Measurements from ENCODE around the gene FOXL3.
"Not testable (repeated sequence)": the region's sequence is repeated elsewhere in the genome, so short reads cannot be mapped to it uniquely, and the experiment has no call there.

Gene FOXL3

DNA sequence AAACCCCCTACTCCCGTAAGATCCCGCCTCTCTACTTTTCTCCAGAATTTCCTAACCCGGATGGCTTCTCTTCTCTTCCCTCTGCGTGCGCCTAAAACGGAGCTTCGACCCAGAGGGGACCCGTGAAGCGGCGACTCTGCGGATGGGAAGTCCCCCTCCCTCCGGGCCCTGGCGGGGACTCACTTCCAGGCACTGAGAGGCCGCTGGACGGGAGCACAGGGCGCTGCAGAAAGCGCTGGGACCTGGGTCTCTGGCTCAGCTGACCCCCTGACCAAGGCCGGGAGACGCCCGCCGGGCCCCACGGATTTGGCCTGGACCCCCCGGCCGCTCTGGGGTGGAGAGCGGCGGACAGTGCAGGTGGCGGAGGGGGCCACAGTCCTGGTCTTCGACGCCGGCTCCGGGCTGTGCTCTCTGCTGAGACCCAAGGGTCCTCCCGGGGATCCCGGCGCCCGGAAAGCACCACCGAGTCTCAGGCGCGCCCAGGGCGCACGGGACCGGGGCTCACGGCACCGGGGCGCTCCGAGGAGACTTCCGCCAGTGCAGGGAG, 688 bp upstream of the FOXL3 start:
- no peak for DNase-seq (ENCODE audit: low spot score)

DNA sequence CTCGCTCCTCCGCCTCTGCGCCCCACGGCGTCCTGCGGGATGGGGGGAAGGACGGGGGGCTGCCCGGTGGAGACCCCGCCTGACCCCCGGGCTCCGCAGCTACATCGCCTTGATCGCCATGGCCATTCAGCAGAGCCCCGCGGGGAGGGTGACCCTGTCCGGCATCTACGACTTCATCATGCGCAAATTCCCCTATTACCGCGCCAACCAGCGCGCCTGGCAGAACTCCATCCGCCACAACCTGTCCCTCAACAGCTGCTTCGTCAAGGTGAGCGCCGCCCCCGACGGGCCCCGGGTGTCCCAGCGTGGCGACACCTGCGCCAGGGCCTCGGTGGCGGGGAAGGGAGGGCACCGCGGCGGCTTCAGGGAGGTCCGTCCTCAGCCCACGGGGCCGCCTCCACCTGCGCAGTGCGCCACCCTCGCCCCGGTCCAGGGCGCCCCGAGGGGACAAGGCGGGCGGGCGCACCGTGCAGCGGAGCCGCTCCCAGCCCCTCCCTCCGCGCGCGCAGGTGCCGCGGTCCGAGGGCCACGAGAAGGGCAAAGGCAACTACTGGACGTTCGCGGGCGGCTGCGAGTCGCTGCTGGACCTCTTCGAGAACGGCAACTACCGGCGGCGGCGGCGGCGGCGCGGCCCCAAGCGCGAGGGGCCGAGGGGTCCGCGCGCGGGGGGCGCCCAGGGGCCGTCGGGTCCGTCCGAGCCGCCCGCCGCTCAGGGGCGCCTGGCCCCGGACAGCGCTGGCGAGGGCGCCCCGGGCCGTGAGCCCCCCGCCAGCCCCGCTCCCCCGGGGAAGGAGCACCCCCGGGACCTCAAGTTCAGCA, 793 bp downstream of the FOXL3 start:
- DNase-seq (ENCODE audit: low spot score), result no peak

DNA sequence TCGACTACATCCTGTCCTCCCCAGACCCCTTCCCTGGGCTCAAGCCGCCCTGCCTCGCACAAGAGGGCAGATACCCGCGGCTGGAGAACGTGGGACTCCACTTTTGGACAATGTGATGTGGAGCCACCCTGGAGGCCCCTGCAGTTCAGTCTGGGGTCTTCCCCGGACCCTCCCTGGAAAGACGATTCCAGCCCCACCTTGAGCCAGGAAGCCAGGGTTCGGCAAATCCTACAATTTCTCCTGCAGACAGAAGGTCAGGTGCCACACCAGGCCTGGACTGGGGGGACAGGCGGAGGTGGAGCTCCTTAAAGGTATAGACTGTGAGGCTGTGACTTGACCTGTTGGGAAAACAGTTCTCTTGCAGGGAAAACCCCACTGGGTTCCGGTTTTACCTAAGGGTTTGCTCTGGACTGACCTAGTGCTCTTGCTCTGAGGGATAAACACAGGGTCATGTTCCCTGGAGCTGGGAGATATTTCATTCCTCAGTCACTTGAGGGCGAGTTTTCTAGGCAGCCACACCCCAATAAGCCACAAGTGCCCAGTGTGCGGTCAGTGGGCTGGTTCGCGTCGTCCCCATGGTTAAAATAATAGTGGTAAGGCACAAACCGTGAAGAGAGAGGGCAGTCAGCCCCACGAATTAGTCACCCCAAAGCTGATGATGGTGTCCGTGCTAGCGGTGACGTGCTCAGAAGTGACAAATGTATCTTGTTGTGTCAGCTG, 1.6 kb downstream of the FOXL3 start:
- no peak for DNase-seq (ENCODE audit: low spot score)

DNA sequence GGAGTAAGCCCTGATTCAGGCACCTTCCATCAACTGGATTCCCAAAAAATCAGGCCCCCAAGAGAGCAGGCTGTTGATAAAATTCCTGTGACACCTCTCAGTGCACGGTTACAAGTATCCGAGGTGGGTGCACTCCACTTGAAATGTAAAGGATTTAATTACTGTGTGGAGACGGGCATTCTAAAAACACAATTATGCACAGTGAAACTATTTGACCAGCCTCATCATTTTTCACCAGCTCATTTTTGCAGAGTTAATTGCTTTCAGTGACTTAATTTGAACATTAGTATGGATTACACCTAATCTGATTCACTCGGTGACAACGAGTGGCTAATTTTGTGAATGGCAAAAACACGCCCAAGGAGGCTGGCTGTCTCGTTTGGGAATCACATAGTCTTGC, 2.3 kb downstream of the FOXL3 start:
- DNase-seq (ENCODE audit: low spot score), result no peak

DNA sequence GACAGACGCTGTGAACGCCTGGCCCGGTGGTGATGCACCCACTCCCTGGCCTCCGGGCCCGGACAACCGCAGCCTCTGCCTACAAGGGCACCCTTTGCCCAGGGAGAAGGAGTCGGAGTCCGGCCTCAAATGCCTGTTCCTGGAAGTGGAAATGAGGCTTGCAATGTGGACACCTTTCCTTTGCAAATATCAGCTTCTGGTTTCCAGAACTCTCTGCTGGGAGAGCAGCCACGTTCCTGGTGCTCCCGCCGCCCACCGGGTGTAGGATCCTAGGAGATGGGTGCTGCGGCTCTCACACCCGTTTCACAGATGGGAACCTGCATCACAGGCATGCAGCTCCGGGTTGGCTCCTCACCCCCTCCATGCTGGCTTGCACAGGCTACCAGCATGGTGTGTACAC, 2.9 kb downstream of the FOXL3 start:
- DNase-seq (ENCODE audit: low spot score), result no peak

DNA sequence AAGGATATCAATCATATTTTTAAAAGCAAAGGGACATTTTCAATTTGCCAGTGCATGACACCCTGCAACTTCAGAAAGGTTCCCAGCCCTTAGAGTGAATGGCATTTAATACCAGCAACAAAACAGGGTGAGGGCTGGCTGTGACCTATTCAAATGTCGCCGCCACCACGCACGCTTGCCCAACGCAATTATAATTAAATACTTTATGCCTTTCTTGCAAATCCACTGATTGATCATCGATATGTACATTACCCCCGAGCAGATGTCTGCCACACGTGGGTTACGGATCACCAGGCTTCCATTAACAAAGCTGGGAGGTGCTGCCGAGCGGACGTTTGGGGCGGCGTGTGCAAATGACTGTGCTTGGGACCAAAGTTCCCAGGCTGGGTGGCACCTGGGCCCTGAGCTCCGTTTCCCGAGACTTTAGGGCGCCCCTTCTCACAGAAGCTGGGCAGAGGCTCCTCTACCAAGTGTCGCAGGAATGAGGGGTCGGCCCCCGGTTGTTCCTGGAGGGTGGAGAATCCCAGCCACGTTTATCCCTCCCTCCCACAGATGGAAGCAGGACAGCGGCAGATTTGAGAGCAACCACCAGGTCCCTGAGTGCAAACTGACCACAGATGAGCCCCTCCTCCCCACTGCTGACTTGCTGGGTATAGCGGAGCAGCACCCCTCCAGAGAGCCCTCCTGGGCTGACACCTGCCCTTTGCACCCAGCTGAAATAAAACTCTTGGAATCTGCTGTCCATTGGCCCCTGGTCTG, 3.9 kb downstream of the FOXL3 start:
- no peak for DNase-seq (ENCODE audit: low spot score)

DNA sequence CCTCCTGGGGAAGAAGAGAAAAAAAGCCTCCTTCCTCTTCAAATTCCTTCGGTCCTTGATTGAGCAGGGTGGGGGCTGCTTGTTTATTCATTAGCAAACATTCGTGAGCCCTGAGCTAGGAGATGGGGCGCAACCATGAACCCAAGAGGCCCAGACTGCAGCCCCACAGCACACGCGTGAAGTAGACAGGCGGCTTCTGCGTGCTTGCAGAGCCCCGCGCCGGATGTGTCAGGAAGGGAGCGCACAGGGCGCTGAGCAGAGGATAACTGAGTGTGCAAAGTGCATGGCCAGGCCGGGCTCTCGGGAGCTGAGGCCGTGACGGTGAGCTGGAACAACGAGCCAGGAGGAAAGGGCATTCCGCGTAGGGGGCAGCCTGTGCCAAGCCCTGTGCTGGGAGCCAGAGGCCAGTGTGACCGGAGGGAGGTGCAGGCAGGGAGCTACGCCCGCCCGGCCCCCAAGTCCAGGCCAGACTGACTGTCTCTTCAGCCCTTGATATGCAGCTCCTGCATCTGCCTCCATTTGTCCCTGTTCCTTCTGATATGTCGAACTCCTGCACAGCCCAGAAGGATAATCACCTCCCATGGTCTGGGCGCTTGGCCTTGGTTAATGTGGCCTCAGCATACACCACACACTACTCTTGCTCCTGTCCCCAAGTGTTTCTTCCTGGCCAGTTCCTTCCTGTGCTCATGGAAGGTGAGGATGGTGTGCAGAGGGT, 4.6 kb downstream of the FOXL3 start:
- no peak for DNase-seq (ENCODE audit: low spot score)

DNA sequence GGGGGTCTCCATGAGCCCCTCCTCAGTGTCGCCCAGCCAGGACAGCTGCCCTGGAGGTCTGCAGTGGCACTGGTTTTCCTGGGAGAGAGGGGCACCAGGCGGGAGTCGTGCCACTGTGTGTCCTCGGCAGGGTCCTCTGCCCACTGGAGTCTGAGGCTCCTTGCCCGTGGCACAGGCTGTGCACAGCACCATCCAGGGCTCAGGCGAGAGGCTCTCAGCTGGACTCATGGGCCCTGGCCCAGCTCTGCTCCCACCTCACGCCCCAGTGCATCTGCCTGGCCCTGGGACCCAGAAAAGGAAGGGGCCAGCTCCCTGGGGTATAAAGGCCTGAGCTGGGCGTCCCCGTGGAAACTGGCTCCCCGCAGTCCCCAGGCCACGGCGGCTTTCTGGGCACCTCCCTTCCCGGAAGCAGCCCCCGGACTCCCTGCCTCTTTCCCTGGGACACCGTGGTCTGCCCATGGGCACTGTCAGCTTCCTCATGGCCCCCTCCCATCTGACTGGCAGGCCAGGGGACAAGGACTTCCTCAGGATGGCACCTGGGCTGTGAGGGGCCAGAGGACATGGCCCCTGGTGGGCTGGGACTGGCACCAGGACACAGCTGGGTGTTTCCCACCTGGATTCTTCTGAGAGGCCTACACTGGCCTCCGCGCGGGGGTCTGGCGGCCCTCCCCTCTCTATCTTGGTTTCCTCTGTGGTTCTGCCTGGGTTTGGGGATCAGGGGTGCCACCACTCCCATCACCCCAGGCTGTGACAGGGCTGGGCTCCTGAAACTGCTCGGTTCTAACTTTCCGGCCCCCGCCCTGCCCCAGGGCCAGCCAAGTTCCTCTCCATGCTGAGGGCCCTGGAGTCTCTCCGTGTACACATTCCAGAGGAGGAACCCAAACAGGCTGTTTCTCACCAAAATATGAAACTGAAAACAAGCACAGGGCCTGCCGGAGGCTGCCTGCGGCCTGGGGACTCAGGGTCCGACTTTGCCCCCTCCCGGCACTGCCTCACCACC, 5.5 kb downstream of the FOXL3 start:
- no peak for DNase-seq (ENCODE audit: low spot score)

DNA sequence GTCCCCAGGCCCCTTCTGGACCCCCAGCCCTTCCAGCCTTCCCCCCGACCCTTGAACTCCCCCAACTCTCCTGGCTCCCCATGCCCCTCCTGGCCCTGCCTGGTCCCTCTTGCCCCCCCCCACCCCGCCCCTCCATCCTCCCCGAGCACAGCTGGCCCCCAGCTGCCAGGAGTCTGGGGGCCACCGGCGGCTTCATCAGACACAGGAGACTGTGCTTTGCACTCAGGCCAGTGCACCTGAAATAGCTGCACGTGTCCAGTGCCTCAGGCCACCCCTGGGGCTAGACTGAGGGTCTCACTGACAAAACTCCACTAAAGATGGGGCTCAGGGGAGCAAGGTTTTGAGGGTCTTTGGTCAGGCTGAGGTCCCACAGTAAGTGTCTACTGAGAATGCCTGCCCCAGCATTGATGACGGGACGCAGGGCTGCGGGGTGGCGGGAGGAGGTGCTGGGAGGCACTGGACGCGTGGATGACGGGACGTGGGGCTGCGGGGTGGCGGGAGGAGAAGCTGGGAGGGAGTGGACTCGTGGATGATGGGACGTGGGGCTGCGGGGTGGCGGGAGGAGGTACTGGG, 6.5 kb downstream of the FOXL3 start:
- no peak for DNase-seq (ENCODE audit: low spot score)

DNA sequence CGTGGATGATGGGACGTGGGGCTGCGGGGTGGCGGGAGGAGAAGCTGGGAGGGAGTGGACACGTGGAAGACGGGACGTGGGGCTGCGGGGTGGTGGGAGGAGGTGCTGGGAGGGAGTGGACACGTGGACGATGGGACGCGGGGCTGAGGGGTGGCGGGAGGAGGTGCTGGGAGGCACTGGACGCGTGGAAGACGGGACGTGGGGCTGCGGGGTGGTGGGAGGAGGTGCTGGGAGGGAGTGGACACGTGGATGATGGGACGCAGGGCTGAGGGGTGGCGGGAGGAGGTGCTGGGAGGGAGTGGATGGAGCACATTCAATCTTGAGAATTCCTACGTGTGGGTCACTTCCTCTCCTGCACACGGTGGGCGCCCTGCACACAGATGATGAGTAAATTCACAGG, 7.2 kb downstream of the FOXL3 start:
- DNase-seq (ENCODE audit: low spot score), result not testable (repeated sequence)

DNA sequence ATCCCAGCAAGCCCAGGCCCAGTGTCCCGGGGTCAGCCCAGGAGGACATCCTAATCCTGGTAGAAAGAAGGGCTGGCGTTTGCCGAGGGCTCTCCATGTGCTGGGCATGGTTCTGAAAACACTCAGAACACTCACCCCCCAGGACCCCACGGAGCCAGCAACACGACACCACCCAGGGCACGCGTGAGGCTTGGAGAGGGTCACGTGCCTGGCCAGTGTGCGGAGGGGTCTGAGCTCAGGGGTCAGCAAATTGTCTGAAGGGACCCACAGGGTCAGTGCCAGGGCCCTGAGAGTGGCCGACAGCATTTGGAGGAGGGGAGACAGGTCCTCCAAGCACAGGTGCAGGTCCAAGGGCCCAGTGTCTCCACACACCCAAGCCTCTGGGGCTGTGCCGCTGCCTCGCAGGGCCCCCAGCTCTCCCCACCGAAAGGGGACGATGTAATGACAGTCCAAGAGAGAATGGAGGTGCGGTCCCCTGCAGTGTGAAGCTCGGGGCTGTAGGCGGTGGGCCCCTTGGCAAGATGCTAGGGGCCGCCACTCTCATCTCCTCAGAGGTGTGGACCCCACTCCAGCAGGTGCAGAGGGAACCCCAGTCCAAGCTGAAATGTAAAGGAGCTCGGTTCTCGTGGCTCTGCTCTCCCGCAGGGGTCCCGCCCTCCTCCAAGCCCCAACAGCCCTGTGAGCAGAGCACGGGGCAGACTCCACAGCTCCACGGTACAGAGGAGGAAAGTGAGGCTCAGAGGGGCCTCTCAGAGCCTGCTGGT, 7.8 kb downstream of the FOXL3 start:
- DNase-seq (ENCODE audit: low spot score), result no peak

DNA sequence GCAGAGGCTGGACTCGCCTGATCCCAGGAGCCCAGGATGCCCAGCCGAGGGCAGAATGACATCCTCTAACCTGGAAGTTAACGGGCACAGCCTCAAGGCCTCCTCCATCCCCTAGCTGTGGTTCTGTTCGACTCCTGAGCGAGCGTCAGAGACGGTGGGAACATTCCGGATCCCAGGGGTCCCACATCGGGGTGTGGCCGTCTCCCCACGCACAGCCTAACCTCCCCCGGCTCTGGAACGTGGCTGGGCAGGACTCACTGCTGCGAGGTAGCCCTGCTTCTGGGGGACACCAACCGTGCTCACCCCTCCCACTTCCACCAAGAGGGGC, 8.4 kb downstream of the FOXL3 start:
- no peak for DNase-seq (ENCODE audit: low spot score)

DNA sequence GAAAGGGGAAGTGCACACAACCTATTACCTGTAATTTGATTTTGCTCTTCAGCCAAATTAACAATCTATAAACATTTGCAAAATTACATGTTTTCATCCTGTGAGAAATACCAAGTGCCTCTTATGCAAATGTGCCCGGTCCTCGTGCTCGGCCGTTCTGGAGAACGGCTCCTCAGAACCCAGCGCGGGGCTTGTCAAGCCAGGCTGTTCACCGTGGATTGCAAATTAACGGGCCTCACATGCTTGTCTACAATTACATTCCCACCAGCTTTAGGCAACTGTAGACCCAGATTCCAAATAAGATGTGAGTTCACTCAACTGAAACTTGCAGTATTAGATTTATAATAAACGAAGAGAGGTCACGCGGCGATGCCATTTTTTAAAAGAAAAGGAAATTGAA, 8.8 kb downstream of the FOXL3 start:
- no peak for DNase-seq (ENCODE audit: low spot score)

DNA sequence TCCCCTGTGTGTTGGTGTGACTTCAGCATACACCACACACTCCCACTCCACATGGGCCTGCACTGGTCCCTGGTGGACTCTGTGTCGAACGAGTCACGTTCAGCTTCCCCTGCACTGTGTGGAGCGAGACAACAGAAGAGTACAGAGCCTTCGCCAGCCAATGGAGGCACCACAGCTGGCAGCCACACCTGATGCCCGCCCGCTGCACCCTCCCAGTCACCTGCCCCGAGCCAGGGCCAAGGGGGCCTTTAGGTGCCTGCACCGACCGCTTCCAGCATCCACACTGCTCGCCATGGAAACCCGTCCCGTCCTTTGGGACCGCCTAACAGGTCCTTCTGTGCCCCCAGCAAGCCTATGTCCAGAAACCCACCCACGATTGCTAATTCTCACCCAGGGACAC, 9.2 kb downstream of the FOXL3 start:
- no peak for DNase-seq (ENCODE audit: low spot score)

DNA sequence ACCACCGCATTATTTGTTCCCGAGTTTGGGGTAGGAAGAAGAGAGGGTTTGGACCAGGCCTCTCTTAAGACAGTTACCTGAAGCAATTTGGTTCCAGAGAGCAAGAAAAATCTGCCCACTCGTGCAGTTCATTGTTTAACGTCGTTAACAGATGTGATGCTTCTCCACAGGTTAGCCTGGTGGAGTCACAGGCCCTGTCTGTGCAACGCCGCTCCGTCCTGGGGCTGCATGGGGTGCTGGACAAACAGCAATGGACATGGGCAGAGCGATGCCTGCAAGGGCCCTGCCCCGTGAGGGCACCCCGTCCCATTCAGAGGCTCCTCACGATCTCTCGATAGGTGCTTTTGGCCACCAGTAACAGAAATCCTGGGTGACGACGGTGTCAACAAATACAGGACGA, 9.7 kb downstream of the FOXL3 start:
- DNase-seq (ENCODE audit: low spot score), result no peak

DNA sequence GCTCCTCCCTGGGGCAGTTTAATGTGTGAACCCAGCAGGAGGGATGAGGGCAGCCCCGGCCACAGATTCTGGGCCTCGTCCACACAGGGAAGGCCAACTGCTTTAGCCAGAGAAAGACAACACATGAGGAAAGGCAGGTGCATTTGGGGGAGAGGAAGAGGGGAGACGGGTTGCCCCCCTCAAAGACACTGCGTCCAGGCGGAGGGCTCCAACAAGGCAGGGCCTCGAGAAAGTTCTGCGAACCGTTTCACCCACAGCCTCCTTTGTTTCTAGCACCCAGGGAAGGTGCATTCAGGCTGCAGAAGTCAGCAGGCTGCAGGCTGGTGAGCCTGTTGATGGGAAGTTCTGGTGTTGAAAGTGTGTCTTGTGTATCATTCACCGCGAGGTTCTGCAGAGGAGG, 10.1 kb downstream of the FOXL3 start:
- DNase-seq (ENCODE audit: low spot score), result no peak

DNA sequence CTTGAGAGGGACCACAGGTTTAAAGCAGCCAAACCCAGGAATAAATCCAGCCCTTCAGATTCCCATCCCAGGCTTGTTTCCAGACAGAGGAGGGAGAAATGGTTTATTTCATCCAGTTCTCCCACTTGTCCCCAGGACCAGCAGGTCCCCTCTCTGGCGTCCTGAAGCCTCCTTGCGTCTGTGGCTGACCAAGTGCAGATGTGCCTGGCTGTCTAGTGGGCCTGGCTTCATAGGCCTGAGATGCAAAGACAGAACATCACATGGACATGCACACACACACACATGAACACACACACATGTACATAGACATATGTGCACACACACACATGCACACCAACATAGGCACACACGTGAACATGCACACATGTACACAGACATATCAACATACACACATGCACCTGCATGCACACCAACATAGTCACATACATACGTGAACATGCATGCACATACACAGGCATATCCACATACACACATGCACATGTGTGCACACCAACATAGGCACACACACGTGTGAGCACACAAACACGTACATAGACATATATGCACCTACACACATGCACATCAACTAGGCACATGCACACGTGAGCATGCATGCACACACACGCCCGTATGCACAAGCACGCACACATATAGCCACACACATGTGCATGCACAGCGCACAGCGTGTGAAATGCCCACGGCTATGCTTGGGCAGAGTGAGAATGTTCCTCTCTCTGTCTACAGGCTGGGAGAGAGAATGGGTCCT, 10.7 kb downstream of the FOXL3 start:
- no peak for DNase-seq (ENCODE audit: low spot score)

DNA sequence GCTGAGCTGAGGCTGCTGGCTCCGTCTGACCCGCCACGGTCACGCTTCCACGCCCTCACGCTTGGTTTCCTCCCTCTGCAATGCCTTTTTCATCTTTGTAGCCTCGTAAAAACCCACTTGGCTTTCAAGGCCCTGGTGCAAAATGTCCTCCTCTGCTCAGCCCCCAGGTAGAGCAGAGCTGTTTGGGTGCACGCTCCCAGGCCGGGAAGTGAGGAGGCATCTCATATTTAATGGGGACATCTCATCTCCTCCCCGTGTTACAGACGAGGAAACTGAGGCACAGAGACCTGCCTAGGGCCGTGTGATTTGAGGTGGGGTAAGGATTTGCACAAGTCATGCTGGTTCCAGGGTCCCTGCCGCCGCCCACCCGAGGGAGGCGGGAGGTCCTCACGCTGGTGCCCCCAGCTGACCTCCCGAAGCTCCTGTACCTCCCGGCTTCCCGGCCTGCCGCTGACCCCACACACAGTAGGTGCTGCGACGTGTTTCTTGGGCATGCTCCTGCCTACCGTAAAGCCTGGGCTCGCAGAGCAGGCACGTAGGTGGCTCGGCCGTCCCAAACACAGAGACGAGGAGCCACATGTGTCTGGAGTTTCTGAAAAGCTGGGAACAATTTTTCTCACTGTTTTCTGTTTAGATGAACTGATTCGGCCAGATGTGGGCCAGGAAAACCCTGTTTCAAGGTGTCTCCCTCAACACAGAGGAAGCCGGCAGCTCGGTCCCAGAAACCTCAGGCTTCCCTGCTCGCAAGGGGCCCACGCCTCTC, 11.5 kb downstream of the FOXL3 start:
- no peak for DNase-seq (ENCODE audit: low spot score)
